Measurements from ENCODE around the gene ZNF772.

The ZNF772 gene

DNA sequence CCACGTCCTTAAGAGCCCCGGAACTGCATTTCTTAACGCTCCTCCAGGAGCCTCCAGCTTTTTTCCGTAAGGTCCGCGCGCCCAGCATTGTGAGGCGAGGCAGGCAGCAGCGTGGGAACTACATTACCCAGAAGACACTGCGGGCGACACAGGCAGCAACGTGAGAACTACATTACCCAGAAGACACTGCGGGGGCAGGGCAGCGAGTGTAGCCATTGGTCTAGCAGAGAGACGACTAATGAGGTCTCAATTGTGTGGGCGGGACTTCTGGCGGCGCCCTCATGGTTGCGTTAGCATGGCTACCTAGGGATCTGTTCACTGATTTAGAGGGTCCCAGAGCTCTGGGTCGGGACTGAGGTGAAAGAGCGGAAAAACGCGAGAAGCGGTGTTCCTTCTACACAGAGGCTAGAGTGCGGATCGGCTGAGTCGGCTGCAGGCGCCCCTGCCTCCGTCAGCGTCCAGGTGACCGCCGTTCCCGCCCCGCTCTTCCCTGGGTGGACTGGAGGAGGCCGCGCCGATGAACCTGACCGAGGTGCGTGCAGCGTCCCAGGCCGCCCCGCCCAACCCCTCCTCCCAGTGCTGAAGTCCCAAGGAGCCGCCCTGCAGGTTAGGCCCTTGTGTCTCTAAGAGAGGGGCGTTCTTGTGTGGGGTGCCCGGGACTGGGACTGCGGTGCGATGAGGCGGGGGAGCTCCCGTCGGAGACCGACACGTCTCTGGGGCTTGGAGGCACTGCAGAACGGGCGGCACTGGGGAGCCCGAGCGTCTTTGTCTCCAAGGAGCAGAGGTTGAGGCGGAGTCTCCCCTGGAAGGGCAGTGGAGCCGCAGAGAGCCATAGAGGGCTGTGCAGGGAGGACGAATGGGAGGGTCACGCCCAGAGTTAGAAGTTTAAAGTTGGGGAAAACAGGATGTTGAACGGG, 42.0 kb downstream of the ZNF772 start, which contains the start of gene ZNF749:
TSS of gene ZNF749 (plus strand) at position 264 of the 917 bp plus-strand sequence. CDS start at position 518, 254 bp downstream.
- DNase-seq (ENCODE audit: low read depth): peak; percentile 89

DNA sequence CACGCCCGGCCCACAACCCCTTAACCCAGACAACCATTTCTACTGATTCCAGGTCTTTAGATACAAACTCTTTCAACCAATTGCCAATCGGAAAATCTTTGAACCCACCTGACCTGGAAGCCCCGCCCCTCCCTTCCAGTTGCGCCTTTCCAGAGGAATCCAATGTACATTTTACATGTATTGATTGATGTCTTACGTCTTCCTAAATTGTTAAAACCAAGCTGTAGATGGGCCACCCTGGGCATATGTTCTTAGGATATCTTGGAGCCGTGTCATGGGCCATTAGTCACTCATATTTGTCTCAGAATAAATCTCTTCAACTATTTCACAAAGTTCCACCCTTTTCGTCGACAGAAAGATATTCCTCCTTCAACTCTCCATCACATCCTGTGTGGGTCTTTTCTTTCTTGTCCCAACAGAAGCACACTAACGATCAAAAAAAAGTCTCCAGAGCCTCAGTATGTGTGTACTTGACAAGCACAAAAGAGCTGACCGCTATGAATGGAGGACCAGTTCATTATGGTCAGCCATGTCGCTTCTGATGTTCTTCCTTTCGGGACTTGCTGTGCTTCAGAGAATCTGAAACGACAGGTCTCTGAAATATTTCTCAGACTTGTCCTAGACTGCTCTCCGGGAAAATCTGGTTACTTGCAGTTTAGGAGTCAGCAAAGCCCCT, 42.8 kb downstream of the ZNF772 start:
- DNase-seq (ENCODE audit: low read depth): no peak

DNA sequence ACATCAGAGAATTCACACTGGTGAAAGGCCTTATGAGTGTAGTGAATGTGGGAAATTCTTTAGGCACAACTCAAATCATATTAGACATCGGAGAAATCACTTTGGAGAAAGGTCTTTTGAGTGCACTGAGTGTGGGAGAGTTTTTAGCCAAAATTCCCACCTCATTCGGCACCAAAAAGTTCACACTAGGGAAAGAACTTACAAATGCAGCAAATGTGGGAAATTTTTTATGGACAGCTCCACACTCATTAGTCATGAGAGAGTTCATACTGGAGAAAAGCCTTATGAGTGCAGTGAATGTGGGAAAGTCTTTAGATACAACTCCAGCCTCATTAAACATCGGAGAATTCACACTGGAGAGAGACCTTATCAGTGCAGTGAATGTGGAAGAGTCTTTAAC, 56.3 kb downstream of the ZNF772 start:
- DNase-seq (ENCODE audit: low read depth): no peak

DNA sequence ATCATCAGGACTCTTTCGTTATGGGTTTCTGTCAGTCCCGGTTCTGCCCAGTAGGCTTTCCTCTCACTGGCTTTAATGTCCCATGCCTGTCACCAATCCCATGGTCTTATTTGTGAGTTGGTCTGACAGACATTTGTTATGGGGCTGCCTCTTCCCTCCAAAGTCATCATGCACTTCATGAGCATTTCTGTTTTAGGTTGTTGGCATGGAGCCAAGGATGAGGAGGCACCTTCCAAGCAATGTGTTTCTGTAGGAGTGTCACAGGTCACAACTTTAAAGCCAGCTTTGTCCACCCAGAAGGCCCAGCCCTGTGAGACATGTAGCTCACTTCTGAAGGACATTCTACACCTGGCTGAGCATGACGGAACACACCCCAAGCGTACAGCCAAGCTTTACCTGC, 57.9 kb downstream of the ZNF772 start:
- DNase-seq (ENCODE audit: low read depth): no peak
